Measurements from ENCODE around the gene BACH2. TPM values are rescaled to one million over a fixed set of nuclear protein-coding genes. Genes with fewer than 3 reads are reported as not detected.
"Not testable (repeated sequence)": the region's sequence is repeated elsewhere in the genome, so short reads cannot be mapped to it uniquely, and the experiment has no call there.

BACH2 gene
- total RNA-seq, 4 donors from 2014 or later: 9.3 to 34.5 (median 11.1) TPM

DNA sequence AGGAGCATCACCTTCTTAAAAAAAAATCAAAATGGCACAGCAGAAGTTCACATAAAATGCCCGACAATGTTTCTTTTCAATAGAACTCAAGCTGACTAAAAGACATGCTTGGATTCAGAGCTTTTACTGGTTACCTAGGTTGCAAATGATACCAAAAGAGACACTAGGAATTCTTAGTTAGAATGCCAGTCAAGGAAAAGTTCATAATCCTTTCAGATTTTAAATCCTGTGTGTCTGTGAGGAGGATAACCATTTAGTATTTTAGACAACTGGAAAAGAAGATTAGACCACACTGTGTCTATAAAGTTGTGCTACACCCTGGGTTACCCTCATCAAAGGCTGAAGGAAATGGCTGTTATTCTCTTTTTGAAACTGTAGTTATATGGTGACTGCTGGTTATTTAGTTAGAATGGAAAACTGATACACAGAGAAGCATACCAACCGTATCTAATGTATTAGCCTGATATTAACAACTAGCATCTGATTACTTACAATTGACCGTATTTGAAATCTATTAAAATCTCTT lies 262.8 kb downstream of the BACH2 start:
- TF ChIP-seq, protein P1, sequence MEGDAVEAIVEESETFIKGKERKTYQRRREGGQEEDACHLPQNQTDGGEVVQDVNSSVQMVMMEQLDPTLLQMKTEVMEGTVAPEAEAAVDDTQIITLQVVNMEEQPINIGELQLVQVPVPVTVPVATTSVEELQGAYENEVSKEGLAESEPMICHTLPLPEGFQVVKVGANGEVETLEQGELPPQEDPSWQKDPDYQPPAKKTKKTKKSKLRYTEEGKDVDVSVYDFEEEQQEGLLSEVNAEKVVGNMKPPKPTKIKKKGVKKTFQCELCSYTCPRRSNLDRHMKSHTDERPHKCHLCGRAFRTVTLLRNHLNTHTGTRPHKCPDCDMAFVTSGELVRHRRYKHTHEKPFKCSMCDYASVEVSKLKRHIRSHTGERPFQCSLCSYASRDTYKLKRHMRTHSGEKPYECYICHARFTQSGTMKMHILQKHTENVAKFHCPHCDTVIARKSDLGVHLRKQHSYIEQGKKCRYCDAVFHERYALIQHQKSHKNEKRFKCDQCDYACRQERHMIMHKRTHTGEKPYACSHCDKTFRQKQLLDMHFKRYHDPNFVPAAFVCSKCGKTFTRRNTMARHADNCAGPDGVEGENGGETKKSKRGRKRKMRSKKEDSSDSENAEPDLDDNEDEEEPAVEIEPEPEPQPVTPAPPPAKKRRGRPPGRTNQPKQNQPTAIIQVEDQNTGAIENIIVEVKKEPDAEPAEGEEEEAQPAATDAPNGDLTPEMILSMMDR (IDR thresholded peaks at IDR 0.05): no peak
- TF ChIP-seq POLR2A (IDR thresholded peaks at IDR 0.05): no peak
- H3K4me3 ChIP-seq (ENCODE audit: low read depth, poor library complexity, severe bottlenecking): no peak overlapping the region
- no peak for DNase-seq (ENCODE audit: low spot score in 2 of 2)
- WGBS, 2 donors: 63 to 77% methylated on average over 3 of the region's 3 CpGs
- intact Hi-C loops (cut with DNase I; ENCODE audit: low total_unique reads): no loop called here

DNA sequence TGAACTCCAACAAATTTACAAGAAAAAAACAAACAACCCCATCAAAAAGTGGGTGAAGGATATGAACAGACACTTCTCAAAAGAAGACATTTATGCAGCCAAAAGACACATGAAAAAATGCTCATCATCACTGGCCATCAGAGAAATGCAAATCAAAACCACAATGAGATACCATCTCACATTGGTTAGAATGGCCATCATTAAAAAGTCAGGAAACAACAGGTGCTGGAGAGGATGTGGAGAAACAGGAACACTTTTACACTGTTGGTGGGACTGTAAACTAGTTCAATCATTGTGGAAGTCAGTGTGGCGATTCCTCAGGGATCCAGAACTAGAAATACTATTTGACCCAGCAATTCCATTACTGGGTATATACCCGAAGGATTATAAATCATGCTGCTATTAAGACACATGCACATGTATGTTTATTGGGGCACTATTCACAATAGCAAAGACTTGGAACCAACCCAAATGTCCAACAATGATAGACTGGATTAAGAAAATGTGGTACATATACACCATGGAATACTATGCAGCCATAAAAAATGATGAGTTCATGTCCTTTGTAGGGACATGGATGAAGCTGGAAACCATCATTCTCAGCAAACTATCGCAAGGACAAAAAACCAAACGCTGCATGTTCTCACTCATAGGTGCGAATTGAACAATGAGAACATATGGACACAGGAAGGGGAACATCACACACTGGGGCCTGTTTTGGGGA lies 264.0 kb downstream of the BACH2 start:
- intact Hi-C loops (cut with DNase I; ENCODE audit: low total_unique reads): not testable (repeated sequence)

DNA sequence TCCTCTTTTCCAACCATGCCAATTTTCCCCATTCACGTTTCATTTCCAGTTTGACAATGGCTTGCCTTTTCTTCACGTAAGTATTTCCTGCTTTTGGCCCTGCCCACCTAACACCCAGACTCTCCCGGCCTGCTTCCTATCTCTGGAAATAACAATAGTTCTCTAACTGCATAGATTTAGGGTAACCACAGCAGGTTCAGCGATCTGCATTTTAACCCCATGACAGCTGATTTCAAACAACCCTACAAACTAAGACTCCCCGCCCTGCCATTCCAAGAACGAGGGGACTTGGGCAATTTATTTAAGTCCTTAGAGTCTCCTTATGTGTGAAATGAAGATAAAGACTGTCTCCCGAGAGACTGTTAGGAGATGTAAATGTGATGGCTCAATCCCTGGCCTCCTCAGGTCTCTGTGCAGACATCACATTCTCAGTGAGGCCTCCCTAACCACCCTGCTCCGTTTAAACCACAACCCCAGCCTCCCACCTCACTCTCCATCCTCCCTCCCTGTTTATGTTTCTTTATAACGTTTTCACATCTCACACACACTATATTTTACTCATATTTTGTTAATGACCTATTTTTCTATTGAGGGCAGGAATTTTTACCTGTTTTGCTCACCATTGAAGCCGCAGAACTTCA lies 267.5 kb downstream of the BACH2 start:
- H3K4me3 ChIP-seq (ENCODE audit: low read depth, poor library complexity, severe bottlenecking): no peak overlapping the region
- TF ChIP-seq, protein P1 (IDR thresholded peaks at IDR 0.05): no peak
- TF ChIP-seq POLR2A (IDR thresholded peaks at IDR 0.05): no peak
- intact Hi-C loops (cut with DNase I; ENCODE audit: low total_unique reads): no loop called here
- no peak for DNase-seq (ENCODE audit: low spot score in 2 of 2)
- WGBS, 2 donors: 74 to 84% methylated on average over 10 of the region's 10 CpGs

More for the DNA sequence above, 264.0 kb downstream of the BACH2 start:
- not testable (repeated sequence) for DNase-seq (ENCODE audit: low spot score in 2 of 2); H3K4me3 ChIP-seq (ENCODE audit: low read depth, poor library complexity, severe bottlenecking)
- WGBS, 2 donors: 60 to 89% methylated on average over 5 of the region's 5 CpGs

DNA sequence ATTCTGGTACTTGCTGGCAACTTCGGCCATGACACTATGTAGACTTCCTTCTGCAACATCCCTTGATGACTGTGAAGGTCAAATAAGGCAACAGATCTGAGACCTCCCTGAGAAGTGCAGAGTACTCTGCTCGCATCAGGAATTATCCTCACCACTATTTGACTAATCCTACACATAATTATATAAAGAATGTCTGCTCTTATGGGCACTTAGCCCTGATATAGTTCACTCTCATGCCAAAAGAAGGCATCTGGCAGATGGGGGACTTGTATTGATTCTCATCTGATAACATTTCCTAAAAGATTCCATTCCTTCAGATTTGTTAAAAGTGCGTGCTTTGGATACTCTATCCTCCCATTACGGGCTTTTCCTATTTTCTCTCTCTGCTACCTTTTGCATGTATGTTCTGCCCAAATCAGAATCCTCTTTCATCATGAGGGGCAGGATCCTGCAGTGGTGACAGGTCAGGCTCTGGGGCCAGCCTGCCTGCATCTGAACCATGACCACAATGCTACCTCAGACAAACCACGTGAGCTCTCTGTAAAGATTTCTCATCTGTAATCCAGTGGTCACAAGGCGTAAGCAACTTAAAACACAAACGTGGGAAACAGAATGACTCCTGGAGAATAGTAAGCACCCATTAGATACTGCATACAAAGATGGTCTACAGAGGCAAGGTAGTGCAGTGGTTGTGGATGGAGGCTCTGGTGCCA lies 268.4 kb downstream of the BACH2 start:
- intact Hi-C loops (cut with DNase I; ENCODE audit: low total_unique reads): no loop called here
- no peak for DNase-seq (ENCODE audit: low spot score in 2 of 2)
- H3K4me3 ChIP-seq (ENCODE audit: low read depth, poor library complexity, severe bottlenecking): no peak overlapping the region
- TF ChIP-seq POLR2A (IDR thresholded peaks at IDR 0.05): no peak
- TF ChIP-seq, protein P1 (IDR thresholded peaks at IDR 0.05): no peak
- 88 to 91% methylated on average over 7 of the region's 7 CpGs for WGBS, 2 donors

DNA sequence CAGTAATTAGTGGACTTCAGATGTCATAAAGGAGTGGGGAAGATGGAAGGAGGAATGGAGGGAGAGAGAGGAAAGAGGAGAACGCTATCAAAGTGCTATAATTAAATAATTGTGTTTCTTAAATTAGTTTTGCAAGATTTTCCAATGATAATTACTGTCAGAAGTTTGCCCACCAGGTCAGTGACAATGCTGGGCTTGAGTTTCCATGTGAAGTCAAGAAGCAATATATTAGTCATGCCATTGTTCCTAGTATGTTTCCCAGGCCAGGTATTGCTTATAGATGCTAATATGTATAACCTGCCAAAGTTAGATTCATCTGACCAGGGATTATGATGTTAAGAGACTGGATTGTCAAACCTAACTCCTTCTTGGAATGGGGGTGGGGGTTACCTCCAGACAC lies 270.4 kb downstream of the BACH2 start:
- WGBS, 2 donors: 59 to 60% methylated on average over 1 of the region's 1 CpG
- TF ChIP-seq POLR2A (IDR thresholded peaks at IDR 0.05): no peak
- TF ChIP-seq, protein P1 (IDR thresholded peaks at IDR 0.05): no peak
- DNase-seq (ENCODE audit: low spot score in 2 of 2): no peak
- H3K4me3 ChIP-seq (ENCODE audit: low read depth, poor library complexity, severe bottlenecking): no peak overlapping the region
- intact Hi-C loops (cut with DNase I; ENCODE audit: low total_unique reads): no loop called here

DNA sequence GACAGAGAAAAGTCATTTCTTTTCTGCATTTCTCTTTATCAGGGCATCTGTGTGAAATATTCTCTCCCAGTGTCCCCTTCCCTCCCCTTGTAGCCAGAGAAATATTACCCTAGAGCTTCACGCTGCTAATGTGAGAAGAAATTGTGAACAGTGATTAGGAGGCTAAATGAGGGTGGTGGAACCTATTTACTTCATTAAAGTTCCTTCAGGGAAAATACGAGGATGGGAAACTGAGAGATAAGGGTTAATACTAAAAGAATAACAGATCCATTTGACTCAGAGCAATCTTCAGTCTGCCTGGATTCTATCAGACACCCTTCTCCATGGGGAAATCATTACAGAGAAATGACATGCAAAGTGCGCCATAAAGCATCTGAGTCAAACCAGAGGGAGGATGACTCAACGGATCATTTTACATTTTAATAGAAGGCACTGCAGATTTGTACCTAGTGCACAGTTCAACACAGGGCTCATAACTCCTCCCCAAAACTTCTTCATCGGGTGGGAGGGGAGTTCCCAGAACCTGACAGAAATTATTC lies 271.1 kb downstream of the BACH2 start:
- DNase-seq (ENCODE audit: low spot score in 2 of 2): no peak
- H3K4me3 ChIP-seq (ENCODE audit: low read depth, poor library complexity, severe bottlenecking): no peak overlapping the region
- 36 to 37% methylated on average over 5 of the region's 5 CpGs for WGBS, 2 donors
- intact Hi-C loops (cut with DNase I; ENCODE audit: low total_unique reads): no loop called here
- TF ChIP-seq, protein P1 (IDR thresholded peaks at IDR 0.05): no peak
- no peak for TF ChIP-seq POLR2A (IDR thresholded peaks at IDR 0.05)
